ENCODE data around the gene BRCA2.

- no peak for TF ChIP-seq EZH2phosphoT487 (IDR thresholded peaks at IDR 0.05; ENCODE audit: low read length)
- TF ChIP-seq EZH2 (optimal IDR thresholded peaks at IDR 0.05; ENCODE audit: low read depth, low read length), result no peak
- TF ChIP-seq, protein P1, sequence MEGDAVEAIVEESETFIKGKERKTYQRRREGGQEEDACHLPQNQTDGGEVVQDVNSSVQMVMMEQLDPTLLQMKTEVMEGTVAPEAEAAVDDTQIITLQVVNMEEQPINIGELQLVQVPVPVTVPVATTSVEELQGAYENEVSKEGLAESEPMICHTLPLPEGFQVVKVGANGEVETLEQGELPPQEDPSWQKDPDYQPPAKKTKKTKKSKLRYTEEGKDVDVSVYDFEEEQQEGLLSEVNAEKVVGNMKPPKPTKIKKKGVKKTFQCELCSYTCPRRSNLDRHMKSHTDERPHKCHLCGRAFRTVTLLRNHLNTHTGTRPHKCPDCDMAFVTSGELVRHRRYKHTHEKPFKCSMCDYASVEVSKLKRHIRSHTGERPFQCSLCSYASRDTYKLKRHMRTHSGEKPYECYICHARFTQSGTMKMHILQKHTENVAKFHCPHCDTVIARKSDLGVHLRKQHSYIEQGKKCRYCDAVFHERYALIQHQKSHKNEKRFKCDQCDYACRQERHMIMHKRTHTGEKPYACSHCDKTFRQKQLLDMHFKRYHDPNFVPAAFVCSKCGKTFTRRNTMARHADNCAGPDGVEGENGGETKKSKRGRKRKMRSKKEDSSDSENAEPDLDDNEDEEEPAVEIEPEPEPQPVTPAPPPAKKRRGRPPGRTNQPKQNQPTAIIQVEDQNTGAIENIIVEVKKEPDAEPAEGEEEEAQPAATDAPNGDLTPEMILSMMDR (IDR thresholded peaks at IDR 0.05; ENCODE audit: low read length), result no peak
Measured at GRCh38 chr13:32298695-32299094, 16.6 kb upstream of the BRCA2 start.
